HG03520 (cell line): ENCODE measurements around the gene PDE11A.

Source experiments
- ATAC-seq: cut with Tn5 transposase; IDR thresholded peaks from one replicate; pipeline ENCODE4 v1.9.1; 2021; ENCODE audit warnings: mild to moderate bottlenecking, moderate library complexity; ENCODE audit not compliant: unreplicated experiment

PDE11A gene

DNA sequence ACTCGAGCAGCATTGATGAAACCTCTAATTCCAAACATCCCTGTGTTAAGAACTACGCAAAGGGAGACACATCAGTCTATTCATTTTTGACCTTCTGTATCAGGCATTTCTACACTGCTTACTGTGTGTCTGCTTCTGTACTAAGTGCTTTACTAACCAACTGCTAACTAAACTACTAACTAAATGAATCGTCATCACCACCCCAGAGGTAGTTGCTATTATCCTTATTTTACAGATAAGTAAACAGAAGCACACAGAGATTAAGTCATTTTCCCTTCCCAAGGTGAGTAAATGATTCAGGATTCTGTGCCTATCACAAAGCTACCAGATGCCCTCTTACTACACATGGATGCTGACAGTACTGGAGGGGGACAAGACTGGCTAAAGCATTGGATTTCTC lies 395.9 kb downstream of the PDE11A start:
- no peak for ATAC-seq

- no peak for ATAC-seq
These were observed 396.8 kb downstream of the PDE11A start for GRCh38 chr2:177675825-177676224.

- no peak for ATAC-seq
These were observed 397.2 kb downstream of the PDE11A start for GRCh38 chr2:177675350-177675821.

GRCh38 chr2:177673602-177674595 lies 398.7 kb downstream of the PDE11A start:
- no peak for ATAC-seq

GRCh38 chr2:177671662-177672061 lies 400.9 kb downstream of the PDE11A start:
- ATAC-seq = no peak

GRCh38 chr2:177670791-177671535 lies 401.6 kb downstream of the PDE11A start:
- ATAC-seq = no peak

GRCh38 chr2:177669625-177670330 lies 402.8 kb downstream of the PDE11A start:
- no peak for ATAC-seq

GRCh38 chr2:177669201-177669600 lies 403.4 kb downstream of the PDE11A start:
- ATAC-seq = no peak

DNA sequence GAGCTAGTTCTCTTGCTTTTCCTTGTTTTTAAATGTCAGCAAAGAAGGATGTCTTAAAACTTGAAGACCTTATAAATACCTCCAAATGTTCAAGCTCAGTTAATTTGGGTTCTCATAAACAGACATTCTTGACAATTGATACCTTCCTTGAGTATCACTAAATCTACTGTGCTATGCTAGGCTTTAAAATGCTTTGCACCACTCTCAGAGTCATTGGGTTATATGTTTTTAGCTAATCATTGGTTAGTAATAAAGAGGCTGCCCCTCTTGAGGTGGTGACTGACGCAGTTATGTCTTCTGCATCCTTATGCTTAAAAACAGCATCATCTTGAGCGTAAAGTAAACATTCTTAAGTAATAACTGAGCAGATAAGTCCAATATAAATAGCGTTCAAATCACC lies 404.0 kb downstream of the PDE11A start:
- ATAC-seq = no peak

DNA sequence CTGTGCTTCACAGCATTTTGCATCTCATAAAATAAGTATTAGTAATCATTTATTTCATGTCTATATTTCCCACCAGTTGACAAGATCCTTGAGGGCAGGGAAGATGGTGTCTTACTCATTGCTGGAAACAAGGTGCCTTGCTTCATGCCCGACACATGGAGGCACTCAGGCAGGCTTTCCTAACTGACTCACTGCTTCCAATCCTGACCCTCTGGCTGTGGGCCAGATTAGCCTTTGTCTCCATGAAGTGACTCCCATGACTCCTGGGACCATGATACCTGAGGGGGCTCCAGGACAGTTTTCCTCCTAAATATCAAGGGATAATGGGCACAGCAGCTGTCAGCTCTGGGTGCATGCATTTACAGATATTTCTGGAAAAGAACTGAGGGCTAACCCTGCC lies 405.0 kb downstream of the PDE11A start:
- ATAC-seq = no peak

DNA sequence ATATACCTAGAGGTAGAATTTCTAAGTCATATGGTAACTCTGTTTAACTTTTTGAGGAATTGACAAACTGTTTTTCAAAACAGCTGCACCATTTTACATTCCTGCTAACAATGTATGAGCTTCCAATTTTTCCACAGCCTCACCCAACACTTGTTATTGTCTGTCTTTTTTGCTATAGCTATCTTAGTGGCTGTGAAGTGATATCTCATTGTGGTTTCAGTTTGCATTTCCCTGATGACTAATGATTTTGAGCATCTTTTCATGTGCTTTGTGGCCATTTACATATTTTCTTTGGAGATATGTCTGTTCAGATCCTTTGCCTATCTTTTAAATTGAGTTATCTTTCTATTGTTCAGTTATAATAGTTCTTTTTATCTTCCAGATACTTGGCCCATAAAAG lies 406.2 kb downstream of the PDE11A start:
- no peak for ATAC-seq

- ATAC-seq = no peak
These were observed 406.6 kb downstream of the PDE11A start for GRCh38 chr2:177665948-177666347.

DNA sequence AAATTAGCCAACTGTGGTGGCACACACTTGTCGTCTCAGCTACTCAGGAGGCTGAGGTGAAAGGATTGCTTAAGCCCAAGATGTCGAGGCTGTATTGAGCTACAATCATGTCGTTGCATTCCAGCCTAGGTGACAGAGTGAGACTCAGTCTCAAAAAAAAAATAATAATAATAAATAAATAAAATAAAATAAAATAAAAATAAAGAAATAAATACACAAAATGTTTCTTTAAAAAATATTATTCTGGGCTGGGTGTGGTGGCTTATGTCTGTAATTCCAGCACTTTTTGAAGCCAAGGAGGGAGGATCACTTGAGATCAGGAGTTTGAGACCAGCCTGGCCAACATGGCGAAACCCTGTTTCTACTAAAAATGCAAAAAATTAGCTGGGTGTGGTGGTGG lies 407.2 kb downstream of the PDE11A start:
- ATAC-seq = no peak

DNA sequence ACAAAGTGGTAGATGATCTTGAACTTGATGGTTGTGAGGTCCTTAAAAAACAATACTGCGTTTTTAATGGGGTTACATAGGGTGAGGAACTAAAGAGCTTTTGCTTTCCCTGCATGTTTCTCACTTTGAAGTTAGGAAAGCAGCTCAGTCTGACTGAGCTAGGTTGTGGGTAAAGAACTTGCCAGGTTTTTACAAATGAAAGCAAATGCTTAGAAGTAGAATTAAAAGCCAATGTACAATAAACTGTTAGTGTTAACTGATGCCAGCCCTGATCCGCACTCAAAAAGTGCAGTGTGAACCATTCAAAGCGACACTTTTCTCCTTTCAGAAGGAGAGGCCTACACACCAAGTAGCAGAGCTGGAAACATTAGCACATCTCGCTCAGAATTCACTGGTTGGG lies 409.7 kb downstream of the PDE11A start:
- no peak for ATAC-seq

DNA sequence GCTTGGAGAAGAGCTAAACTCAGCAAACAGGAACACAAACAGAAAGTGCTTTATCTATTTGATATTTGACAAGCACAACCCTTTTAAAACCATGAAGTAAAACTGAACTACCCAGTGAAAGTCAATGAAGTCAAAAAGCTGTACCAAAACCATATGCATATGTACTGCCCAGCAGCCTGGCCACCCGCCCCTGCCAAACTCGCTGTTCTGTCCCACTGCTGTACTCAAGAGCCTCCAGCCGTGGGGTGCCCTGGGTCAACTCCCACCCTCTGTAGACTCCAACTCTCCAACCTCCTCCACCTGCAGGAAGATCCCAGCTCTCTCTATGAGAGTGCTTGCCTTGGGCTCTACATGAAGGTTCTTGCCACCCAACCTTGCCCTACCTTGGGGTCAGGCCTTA lies 411.8 kb downstream of the PDE11A start:
- ATAC-seq = no peak

DNA sequence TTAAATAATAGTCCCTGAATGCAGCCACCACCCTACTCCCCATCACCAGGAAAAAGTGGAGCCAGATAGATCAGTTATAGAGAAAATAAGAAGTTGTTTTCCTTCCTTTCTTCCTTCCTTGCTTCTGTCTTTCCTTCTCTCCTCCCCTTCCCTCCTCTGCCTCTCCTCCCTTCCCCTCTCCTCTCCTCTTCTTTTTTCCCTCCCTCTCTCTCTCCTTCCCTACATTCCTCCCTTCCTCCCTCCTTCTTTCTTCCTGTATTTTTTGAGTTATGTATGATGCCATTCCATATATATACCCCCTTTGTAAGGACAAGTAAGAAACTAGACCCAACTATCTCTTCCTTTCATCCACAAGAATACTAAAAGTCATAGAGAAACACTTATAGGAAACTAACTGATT lies 414.3 kb downstream of the PDE11A start:
- ATAC-seq = no peak

GRCh38 chr2:177651833-177652232 lies 420.7 kb downstream of the PDE11A start:
- no peak for ATAC-seq

DNA sequence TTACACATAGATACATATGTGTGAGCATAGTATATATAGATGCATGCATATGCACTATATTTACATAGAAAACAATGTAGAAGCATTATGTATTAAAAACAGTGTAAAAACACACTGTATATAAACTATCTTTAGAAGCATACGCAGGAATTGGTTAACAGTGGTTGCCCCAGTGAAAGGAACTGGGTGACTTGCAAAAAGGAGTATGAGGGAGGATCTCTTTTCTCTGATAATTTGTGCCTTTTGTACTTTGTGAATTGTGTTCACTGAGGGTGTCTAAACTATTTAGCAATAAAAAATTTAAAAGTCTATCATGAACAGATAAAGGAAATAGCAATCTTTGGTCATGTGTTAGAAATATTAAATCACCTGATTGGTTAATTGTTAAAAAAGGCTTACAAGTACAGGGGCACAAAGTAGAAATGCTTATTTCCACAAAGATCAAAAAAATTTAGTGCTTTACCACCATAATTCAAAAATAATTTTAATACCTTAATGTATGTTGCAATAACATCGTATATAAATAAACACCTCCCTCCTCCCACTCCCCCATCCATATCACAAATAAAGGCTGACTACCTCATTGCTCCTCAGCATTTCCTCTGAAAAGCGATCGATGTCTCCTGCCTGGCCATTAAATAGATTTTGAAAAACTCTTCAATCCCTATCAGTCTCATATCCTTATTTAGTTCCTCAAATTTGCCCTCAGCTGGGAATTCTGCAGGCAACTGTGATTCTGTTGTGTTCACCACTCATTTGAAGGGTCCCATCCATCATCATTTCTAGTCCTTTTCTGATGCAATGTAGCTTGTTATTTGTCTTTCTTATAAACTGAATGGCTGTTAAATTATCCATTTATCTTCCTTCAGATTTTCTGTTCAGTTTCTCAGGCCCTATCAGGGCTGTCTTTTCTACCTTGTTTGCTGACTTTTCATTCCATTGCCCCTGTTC lies 422.7 kb downstream of the PDE11A start:
- ATAC-seq = no peak

GRCh38 chr2:177646791-177647190 lies 425.8 kb downstream of the PDE11A start:
- no peak for ATAC-seq

DNA sequence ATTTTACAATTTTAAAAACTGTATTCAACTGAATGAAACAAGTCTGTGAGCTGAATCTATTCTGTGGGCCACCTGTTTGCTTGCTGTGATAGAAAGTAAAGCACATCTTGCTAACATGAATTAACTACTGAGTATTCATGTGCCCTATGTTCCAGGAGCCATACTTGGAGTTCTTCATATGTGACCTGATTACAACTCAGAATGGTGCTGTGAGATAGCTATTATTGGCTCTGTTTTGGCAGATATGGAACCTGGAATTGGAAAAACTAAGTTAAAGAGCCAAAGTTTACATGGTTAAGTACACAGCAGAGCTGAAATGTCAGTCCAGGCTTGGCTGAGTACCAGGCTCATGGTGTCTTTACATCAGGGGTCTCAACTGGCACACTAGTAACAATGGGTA lies 426.3 kb downstream of the PDE11A start:
- no peak for ATAC-seq
